ENCODE data around the gene PLA2G7.

PLA2G7 gene

DNA sequence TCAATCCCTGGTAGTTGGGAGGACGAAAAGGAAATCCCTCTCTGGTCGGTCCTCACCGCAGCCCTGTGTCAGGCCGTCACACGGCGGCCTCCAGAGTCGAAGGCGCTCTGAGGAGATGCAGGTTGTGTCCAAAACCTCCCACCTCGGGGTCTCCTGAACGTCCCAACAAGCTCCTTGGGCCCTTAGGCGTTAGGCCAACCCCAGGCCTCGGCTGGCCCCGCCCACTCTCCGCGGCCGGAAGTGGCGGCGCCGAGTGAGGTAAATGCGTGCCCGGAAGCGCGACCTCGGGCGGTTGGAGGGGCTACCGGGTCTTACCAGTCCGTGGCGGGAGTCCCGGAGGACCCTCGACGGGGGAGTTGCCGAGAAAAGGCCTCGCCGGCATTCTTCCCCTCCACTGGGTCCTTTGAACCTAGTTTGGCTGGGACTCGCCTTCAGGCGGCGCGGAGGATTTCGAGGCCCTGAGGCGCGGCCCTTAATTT lies 47.5 kb downstream of the PLA2G7 start, which contains the start of gene TDRD6:
Gene TDRD6 (plus strand): TSS at position 267 of the 479 bp plus-strand sequence. CDS start 244 bp downstream, outside the sequence.
- DNase-seq: no peak

DNA sequence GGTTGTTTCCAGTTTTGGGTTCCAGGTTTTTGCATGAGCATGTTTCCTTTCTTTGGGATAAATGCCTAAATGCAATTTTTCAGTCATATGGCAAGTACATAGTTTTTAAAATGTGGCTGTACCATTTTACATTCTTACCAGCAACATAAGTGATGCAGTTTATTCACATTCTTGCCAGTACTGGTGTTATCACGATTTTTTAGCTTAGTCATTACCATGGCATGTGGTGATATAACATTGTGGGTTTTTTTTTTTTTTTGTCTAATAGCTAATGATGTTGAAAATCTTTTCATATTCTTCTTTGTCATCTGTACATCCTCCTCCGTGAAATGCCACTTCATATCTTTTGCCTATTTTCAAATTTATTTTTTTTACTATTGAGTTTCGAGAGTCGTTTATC lies 50.4 kb downstream of the PLA2G7 start:
- no peak for DNase-seq

GRCh38 chr6:46677314-46677654 lies 57.9 kb downstream of the PLA2G7 start:
- no peak for DNase-seq

DNA sequence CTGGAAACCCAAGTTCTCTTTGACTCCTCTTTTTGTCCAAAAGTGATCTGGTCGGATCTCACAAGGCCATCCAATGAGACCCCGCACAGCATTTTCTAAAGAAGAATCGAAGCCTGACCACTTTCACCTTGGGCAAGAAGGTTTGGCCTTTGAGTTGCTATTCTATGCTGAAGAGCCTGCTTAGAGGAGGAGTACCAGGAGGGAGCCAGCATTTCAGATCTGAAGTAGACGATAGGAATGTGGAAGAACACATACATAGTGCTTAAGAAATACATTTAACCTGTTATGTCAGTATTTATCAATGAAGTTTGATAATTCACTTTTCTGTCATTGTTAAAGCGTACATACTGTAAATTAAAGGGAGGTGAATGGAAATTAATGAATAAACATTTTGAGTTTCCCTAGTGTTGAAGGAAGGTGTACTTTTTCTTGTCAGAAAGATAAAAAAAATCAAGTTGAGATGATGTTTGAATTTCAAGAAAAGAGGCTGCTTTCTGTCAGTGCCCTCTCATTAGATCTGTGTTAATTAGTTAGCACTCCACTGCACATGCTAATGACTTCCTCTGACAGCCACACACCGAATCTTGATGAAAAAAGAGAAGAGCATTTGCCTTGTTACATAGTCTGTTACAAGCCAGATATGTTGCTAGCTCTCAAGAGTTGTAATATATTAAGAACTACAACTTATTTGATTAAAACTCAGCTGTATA lies 58.4 kb downstream of the PLA2G7 start:
- no peak for DNase-seq

GRCh38 chr6:46674410-46674809 lies 60.8 kb downstream of the PLA2G7 start:
- DNase-seq: no peak

DNA sequence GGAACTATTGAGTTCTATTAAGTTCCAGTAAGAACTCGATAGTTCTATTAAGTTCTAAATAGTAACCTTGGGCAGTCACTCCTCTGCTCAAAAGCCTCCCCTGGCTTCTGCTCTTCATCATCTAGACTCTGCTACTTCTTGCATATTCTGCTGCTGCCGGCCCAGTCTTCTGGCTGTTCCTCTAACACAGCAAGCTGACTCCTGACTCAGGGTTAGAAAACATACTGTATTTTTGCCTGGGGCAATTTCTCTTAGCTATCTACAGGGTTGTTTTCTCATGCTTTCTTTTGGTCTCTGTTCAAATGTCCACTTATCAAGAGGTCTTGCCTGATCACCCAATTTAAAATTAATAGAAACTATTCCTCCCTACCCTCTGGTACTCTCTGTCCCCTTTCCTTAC lies 67.8 kb downstream of the PLA2G7 start:
- no peak for DNase-seq

GRCh38 chr6:46661483-46661882 lies 73.7 kb downstream of the PLA2G7 start:
- DNase-seq: no peak

- no peak for DNase-seq
Measured at GRCh38 chr6:46657642-46658041, 77.5 kb downstream of the PLA2G7 start.

DNA sequence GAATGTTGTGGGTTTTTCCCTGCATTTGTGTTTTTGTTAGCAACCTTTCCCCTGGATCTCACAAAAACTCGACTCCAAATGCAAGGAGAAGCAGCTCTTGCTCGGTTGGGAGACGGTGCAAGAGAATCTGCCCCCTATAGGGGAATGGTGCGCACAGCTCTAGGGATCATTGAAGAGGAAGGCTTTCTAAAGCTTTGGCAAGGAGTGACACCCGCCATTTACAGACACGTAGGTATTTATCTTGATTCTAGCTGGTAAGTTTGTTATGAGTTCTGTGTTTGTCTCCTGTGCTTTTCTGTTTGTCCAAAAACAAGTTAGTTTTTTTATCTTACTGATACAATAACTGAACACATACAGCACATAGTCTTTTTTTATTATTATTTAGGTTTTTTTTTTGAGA lies 79.4 kb downstream of the PLA2G7 start:
- no peak for DNase-seq
